Measurements from ENCODE around the gene RAB38.

Gene RAB38

GRCh38 chr11:88174709-88175568 is at the start of gene RAB38:
Gene RAB38, minus strand, starts transcription at chr11:88175443. Its CDS starts 59 bp downstream, at chr11:88175384.
- DNase-seq = peak; percentile 85

GRCh38 chr11:88213406-88213805 is 38.2 kb upstream of the RAB38 start:
- no peak for DNase-seq

GRCh38 chr11:88212300-88212699 is 37.1 kb upstream of the RAB38 start:
- no peak for DNase-seq

GRCh38 chr11:88208745-88209144 is 33.5 kb upstream of the RAB38 start:
- DNase-seq = peak; percentile 31

GRCh38 chr11:88206751-88207150 is 31.5 kb upstream of the RAB38 start:
- DNase-seq = no peak

GRCh38 chr11:88204353-88204752 is 29.1 kb upstream of the RAB38 start:
- no peak for DNase-seq

GRCh38 chr11:88203604-88204003 is 28.4 kb upstream of the RAB38 start:
- DNase-seq = no peak

- no peak for DNase-seq
Observed at GRCh38 chr11:88202498-88202897, 27.3 kb upstream of the RAB38 start.

GRCh38 chr11:88196393-88196792 is 21.1 kb upstream of the RAB38 start:
- DNase-seq = no peak

- no peak for DNase-seq
Observed at GRCh38 chr11:88195908-88196307, 20.7 kb upstream of the RAB38 start.

GRCh38 chr11:88194990-88195389 is 19.7 kb upstream of the RAB38 start:
- DNase-seq = no peak

GRCh38 chr11:88193278-88193677 is 18.0 kb upstream of the RAB38 start:
- DNase-seq = no peak

- DNase-seq = no peak
Observed at GRCh38 chr11:88188932-88189253, 13.7 kb upstream of the RAB38 start.

GRCh38 chr11:88188251-88188931 is 13.1 kb upstream of the RAB38 start:
- no peak for DNase-seq

- DNase-seq = no peak
Observed at GRCh38 chr11:88183233-88183632, 8.0 kb upstream of the RAB38 start.

- DNase-seq = peak; percentile 70
Observed at GRCh38 chr11:88181776-88182175, 6.5 kb upstream of the RAB38 start.

GRCh38 chr11:88179971-88180629 is 4.9 kb upstream of the RAB38 start:
- no peak for DNase-seq

- DNase-seq = no peak
Observed at GRCh38 chr11:88179141-88179540, 3.9 kb upstream of the RAB38 start.

- DNase-seq = no peak
Observed at GRCh38 chr11:88178191-88178590, 2.9 kb upstream of the RAB38 start.

- DNase-seq = peak; percentile 47
Observed at GRCh38 chr11:88175569-88176075, 379 bp upstream of the RAB38 start.

- DNase-seq = no peak
Observed at GRCh38 chr11:88173956-88174355, 1.3 kb downstream of the RAB38 start.

GRCh38 chr11:88171982-88172381 is 3.3 kb downstream of the RAB38 start:
- no peak for DNase-seq

GRCh38 chr11:88170673-88171072 is 4.6 kb downstream of the RAB38 start:
- no peak for DNase-seq

- no peak for DNase-seq
Observed at GRCh38 chr11:88169881-88170280, 5.4 kb downstream of the RAB38 start.

Data from hematopoietic multipotent progenitor cell treated with erythropoietin and hydrocortisone succinate and interleukin-3 and kit ligand, for 4 days (in vitro differentiated cells).